Body of pancreas (tissue), 4 donors: ENCODE measurements around the gene CHIT1. TPM values are rescaled to one million over a fixed set of nuclear protein-coding genes. Genes with fewer than 3 reads are reported as not detected.

ENCODE experiments used
- ATAC-seq: fragments of 150-250 bp; one replicate; pipeline ENCODE4 v1.9.1; 2016
- DNase-seq, 4 donors: peaks; one replicate each; pipeline ENCODE4 v3.0.0-alpha.2; 2019
- H3K27ac ChIP-seq, 4 donors: fragments of 200-600 bp; sonication (generic); 1 replicate in 3 of 4; 2 replicates in 1 of 4; pipeline versions ENCODE4 v1.5.1 to v1.6.1; 2016 to 2019; ENCODE audit warnings: mild to moderate bottlenecking in 1 of 4, mixed read lengths in 1 of 4, moderate library complexity in 1 of 4
- H3K27me3 ChIP-seq, 2 donors: fragments of 200-600 bp; sonication (generic); one replicate each; pipeline ENCODE4 v1.6.0; 2016; ENCODE audit warnings: mild to moderate bottlenecking in 1 of 2
- H3K36me3 ChIP-seq, 2 donors: fragments of 200-600 bp; sonication (generic); replicated peaks in 1 of 2; 2 replicates each; pipeline ENCODE4 v1.5.1; 2016; ENCODE audit warnings: low read depth in 2 of 2; ENCODE audit not compliant: insufficient read depth in 1 of 2
- H3K4me1 ChIP-seq: fragments of 200-600 bp; sonication (generic); one replicate; pipeline ENCODE4 v1.6.0; 2016
- H3K4me3 ChIP-seq, 2 donors: fragments of 200-600 bp; sonication (generic); 1 replicate in 1 of 2; 2 replicates in 1 of 2; pipeline ENCODE4 v1.5.1; 2016 to 2019
- H3K9me3 ChIP-seq, 3 donors: fragments of 200-600 bp; sonication (generic); 1 replicate in 2 of 3; 2 replicates in 1 of 3; pipeline ENCODE4 v1.5.1; 2016
- POLR2A ChIP-seq, 3 donors: fragments of 450-650 bp; IDR thresholded peaks; one replicate each; pipeline ENCODE4 v1.6.1; 2016; ENCODE audit warnings: antibody characterized with exemption in 3 of 3, mild to moderate bottlenecking in 2 of 3
- WGBS, 2 donors: methylation state at CpG; one replicate each; pipeline ENCODE4 v1.1.5; 2017; 5-methylcytosine and 5-hydroxymethylcytosine counted together
- intact Hi-C: fragments of 100-400 bp; cut with DNase I; formaldehyde crosslinking; loops from one replicate; pipeline ENCODE4 v1.15.1; 2023
- total RNA-seq, 2 donors: library from RNA; depleted of rRNA; stranded (reverse); fragments of >200 nt; gene quantifications; one replicate each; pipeline ENCODE4 v1.1.0, GENCODE V29; 2016
- TF ChIP-seq, protein P1 (sequence below), 7 experiments: fragments of 450-650 bp in 4 of 7; fragments of 200-600 bp in 3 of 7; sonication (generic) in 3 of 7; IDR thresholded peaks; one replicate each; pipeline ENCODE4 v1.5.1; 2016 to 2019; ENCODE audit warnings: antibody characterized with exemption in 7 of 7

Gene CHIT1
- total RNA-seq, 2 donors from 2014 or later: 0.26 TPM; not detected in 1

DNA sequence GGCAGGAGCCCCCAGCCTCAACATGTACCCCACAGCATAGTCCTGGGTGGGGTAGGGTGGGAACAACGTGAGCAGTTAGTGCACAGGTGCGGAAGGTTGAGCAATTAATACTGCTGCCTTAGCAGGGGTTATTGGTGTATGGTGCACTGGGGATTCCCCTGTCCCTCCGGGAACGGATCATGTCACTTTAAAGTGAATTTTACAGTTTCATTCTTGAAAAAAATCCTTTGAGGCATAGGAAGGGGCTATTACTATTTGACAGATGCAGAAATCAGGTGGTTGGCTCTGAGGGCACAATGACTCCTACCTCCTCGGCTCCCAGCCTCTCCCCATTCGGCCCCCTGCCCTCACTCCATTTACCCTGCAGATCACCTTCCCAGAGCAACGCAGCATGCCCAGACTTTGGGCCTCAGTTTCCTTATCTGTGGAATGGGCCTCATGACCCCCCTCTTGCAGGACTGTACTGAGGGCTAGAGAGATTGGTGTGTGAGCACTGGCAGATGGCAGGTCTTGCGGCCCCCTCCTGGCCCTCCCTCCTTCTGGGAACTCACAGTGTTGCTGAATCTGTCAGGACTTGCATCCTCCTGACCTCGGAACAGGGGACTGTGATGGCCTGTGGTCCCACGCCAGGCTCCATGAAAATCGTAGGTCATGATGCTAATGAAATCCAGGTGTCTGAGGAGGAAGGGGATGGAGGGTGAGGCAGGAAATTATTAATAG, 48.7 kb downstream of the CHIT1 start:
- Histone ChIP-seq H3K4me1 (peaks cover 9% of the 10 kb centered on the region), H3K36me3 (no peaks in the 10 kb centered on the region), H3K27ac (no peak overlapping the region), H3K9me3 (no peaks in the 10 kb centered on the region), H3K4me3 (no peak overlapping the region), H3K27me3 (no peaks in the 10 kb centered on the region)
- 66 to 85% methylated on average over 10 to 11 of the region's 11 CpGs for WGBS, 2 donors
- intact Hi-C loops: no loop called here
- no peak for ATAC-seq
- DNase-seq: no peak
- no peak for TF ChIP-seq POLR2A (IDR thresholded peaks at IDR 0.05)
- TF ChIP-seq, protein P1, sequence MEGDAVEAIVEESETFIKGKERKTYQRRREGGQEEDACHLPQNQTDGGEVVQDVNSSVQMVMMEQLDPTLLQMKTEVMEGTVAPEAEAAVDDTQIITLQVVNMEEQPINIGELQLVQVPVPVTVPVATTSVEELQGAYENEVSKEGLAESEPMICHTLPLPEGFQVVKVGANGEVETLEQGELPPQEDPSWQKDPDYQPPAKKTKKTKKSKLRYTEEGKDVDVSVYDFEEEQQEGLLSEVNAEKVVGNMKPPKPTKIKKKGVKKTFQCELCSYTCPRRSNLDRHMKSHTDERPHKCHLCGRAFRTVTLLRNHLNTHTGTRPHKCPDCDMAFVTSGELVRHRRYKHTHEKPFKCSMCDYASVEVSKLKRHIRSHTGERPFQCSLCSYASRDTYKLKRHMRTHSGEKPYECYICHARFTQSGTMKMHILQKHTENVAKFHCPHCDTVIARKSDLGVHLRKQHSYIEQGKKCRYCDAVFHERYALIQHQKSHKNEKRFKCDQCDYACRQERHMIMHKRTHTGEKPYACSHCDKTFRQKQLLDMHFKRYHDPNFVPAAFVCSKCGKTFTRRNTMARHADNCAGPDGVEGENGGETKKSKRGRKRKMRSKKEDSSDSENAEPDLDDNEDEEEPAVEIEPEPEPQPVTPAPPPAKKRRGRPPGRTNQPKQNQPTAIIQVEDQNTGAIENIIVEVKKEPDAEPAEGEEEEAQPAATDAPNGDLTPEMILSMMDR (IDR thresholded peaks at IDR 0.05): no peak

DNA sequence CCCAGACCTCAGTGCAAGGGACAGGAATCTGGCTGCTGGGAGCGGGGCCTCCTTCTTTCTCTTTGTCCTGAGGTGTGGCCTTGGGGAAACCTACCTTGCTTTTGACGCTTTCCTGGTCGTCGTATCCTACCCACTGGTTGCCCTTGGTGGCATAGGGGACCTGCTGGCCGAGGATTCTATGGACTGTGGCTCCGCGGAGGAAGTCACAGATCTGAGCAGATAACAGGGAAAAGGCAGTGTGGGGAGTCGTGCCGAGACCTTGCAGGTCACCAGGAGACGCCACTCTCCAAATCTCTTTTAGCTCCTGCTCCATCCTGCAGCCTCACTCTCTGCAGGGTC, 49.8 kb downstream of the CHIT1 start:
- Histone ChIP-seq H3K9me3 (no peaks in the 10 kb centered on the region), H3K4me1 (peaks cover 16% of the 10 kb centered on the region), H3K36me3 (no peaks in the 10 kb centered on the region), H3K27me3 (no peaks in the 10 kb centered on the region), H3K4me3 (no peak overlapping the region), H3K27ac (no peak overlapping the region)
- no peak for DNase-seq
- intact Hi-C loops: no loop called here
- TF ChIP-seq, protein P1 (IDR thresholded peaks at IDR 0.05): no peak
- no peak for TF ChIP-seq POLR2A (IDR thresholded peaks at IDR 0.05)
- ATAC-seq: no peak
- WGBS, 2 donors: 84 to 92% methylated on average over 10 of the region's 10 CpGs

DNA sequence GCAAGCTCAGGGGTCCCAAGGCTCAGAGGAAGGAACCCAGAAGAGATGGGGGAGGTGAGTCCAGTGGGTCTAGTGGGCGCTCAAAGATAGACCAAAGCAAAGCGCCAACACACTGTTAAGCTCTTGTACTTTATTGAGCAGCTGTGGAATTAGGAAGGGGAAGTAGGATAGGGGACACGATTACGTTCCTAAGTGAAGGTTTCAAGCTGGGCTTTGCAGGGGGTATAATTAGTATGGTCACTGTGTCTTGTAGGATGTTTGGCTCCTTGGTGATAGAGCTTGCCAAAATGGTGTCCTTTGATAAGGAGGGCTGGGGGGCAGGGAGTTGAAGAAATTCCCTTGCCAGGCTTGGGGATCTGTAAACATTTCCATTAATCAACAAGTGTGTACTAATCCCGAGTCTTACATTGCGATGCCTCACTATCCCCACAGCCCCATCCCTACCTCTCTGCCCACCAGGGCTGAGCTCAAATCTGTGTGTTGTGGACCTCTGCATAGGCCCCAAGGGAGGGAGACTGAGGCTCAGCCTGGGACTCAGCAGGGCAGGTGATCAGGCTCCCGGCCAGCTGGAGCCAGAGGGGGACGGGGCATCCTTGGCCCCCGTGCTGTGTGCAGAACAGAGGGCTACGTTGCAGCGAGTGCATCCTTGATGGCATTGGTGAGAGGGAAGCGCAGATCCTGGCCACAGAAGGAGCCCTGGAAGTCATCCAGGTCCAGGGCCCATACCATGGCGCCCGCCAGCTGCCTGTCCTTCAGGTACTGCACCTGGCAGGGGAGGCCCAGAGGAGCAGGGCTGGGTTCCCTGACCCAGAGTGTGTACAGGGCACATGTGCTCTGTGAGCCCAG, 50.4 kb downstream of the CHIT1 start:
- Histone ChIP-seq H3K27ac (no peak overlapping the region), H3K36me3 (no peaks in the 10 kb centered on the region), H3K4me3 (no peak overlapping the region), H3K4me1 (peaks cover 16% of the 10 kb centered on the region), H3K9me3 (no peaks in the 10 kb centered on the region), H3K27me3 (no peaks in the 10 kb centered on the region)
- peak in 3 of 4 donors; percentile 20 to 48 (median 48) for DNase-seq
- WGBS, 2 donors: 63 to 79% methylated on average over 6 to 14 of the region's 14 CpGs
- peak; percentile 12 for ATAC-seq
- no peak for TF ChIP-seq POLR2A (IDR thresholded peaks at IDR 0.05)
- TF ChIP-seq, protein P1 (IDR thresholded peaks at IDR 0.05): no peak
- intact Hi-C loops: no loop called here

DNA sequence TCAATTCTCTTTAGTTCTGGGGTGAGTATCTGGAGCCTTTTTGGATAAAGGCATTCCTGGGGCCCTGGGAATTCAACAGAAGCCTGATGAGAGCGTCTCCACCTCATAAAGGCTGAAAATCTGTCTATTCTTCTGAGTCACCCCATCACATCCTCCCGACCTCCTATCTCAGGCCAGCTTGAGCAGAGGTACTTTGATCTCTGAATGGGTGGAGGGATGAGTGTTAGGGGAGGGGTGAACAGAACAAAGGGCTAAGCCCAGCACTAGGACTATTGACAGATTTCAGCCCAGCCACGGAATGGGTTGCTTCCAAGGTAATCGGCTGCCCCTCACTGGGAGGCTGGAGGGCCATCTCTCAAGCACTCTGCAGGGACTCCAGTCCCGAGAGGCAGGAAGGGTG, 51.4 kb downstream of the CHIT1 start:
- no peak for DNase-seq
- Histone ChIP-seq H3K4me1 (peaks cover 18% of the 10 kb centered on the region), H3K4me3 (no peak overlapping the region), H3K27ac (no peak overlapping the region), H3K9me3 (no peaks in the 10 kb centered on the region), H3K27me3 (no peaks in the 10 kb centered on the region), H3K36me3 (no peaks in the 10 kb centered on the region)
- no peak for ATAC-seq
- 58 to 60% methylated on average over 5 of the region's 5 CpGs for WGBS, 2 donors
- intact Hi-C loops: no loop called here
- TF ChIP-seq POLR2A (IDR thresholded peaks at IDR 0.05): no peak
- TF ChIP-seq, protein P1 (IDR thresholded peaks at IDR 0.05): no peak
